H9 (cell line): ENCODE data around the gene TMEM59. TPM values are rescaled to one million over a fixed set of nuclear protein-coding genes. Genes with fewer than 3 reads are reported as not detected.

Experiments
- DNase-seq: peaks from one replicate; pipeline ENCODE4 v3.0.0-alpha.2; 2017
- H2AFZ ChIP-seq: one replicate; pipeline ENCODE4 v1.6.1; 2013; ENCODE audit warnings: mild to moderate bottlenecking, low read length, control low read depth, moderate library complexity
- H2AK5ac ChIP-seq: 2 replicates; pipeline ENCODE4 v1.6.1; 2013; ENCODE audit warnings: low read length, control low read depth, mixed read lengths; ENCODE audit not compliant: insufficient read length
- H2BK120ac ChIP-seq: one replicate; pipeline ENCODE4 v1.6.1; 2013; ENCODE audit warnings: low read depth, mild to moderate bottlenecking, low read length, control low read depth, inconsistent platforms; ENCODE audit not compliant: poor library complexity, severe bottlenecking
- H2BK12ac ChIP-seq: 2 replicates; pipeline ENCODE4 v1.6.1; 2013; ENCODE audit warnings: low read length, control low read depth, mixed read lengths, low read depth; ENCODE audit not compliant: insufficient read length
- H2BK15ac ChIP-seq: 2 replicates; pipeline ENCODE4 v1.6.1; 2013; ENCODE audit warnings: low read depth, low read length, control low read depth
- H2BK20ac ChIP-seq: one replicate; pipeline ENCODE4 v1.6.1; 2013; ENCODE audit warnings: low read depth, mild to moderate bottlenecking, low read length, control low read depth, inconsistent platforms; ENCODE audit not compliant: poor library complexity, severe bottlenecking
- H2BK5ac ChIP-seq: 2 replicates; pipeline ENCODE4 v1.6.1; 2013; ENCODE audit warnings: low read length, control low read depth, mixed read lengths; ENCODE audit not compliant: insufficient read length
- H3K14ac ChIP-seq: 2 replicates; pipeline ENCODE4 v1.6.1; 2013; ENCODE audit warnings: low read length, control low read depth; ENCODE audit not compliant: insufficient read depth
- H3K18ac ChIP-seq: 2 replicates; pipeline ENCODE4 v1.6.1; 2013; ENCODE audit warnings: low read depth, mild to moderate bottlenecking, mixed read lengths, low read length, control low read depth; ENCODE audit not compliant: insufficient read length
- H3K23ac ChIP-seq: 2 replicates; pipeline ENCODE4 v1.6.1; 2013; ENCODE audit warnings: low read length, control low read depth, mixed read lengths, low read depth; ENCODE audit not compliant: insufficient read length
- H3K23me2 ChIP-seq: 2 replicates; pipeline ENCODE4 v1.6.1; 2013; ENCODE audit warnings: low read depth, mild to moderate bottlenecking, mixed read lengths, low read length, control low read depth; ENCODE audit not compliant: insufficient read length, poor library complexity, severe bottlenecking
- H3K27ac ChIP-seq: 2 replicates; pipeline ENCODE4 v1.5.1; 2013; ENCODE audit warnings: low read length, control low read depth, mixed read lengths, low read depth; ENCODE audit not compliant: insufficient read length
- H3K27me3 ChIP-seq: 2 replicates; pipeline ENCODE4 v1.6.1; 2013; ENCODE audit warnings: low read length, control low read depth, inconsistent platforms; ENCODE audit not compliant: insufficient read depth
- H3K4ac ChIP-seq: 2 replicates; pipeline ENCODE4 v1.6.1; 2013; ENCODE audit warnings: low read depth, mild to moderate bottlenecking, control low read depth, inconsistent platforms, low read length, moderate library complexity
- H3K4me1 ChIP-seq: 2 replicates; pipeline ENCODE4 v1.6.1; 2013; ENCODE audit warnings: low read length, control low read depth, inconsistent platforms; ENCODE audit not compliant: insufficient read depth
- H3K4me2 ChIP-seq: 2 replicates; pipeline ENCODE4 v1.6.1; 2013; ENCODE audit warnings: low read length, control low read depth, mixed read lengths; ENCODE audit not compliant: insufficient read length, insufficient read depth
- H3K56ac ChIP-seq: 2 replicates; pipeline ENCODE4 v1.6.1; 2013; ENCODE audit warnings: low read depth, mild to moderate bottlenecking, mixed read lengths, low read length, control low read depth; ENCODE audit not compliant: insufficient read length
- H3K79me1 ChIP-seq: 2 replicates; pipeline ENCODE4 v1.6.1; 2013; ENCODE audit warnings: low read depth, mild to moderate bottlenecking, moderate library complexity, low read length, control low read depth, inconsistent platforms; ENCODE audit not compliant: insufficient read depth, poor library complexity, severe bottlenecking
- H3K79me2 ChIP-seq: 2 replicates; pipeline ENCODE4 v1.6.1; 2013; ENCODE audit warnings: low read length, control low read depth, inconsistent platforms; ENCODE audit not compliant: insufficient read depth
- H3K9ac ChIP-seq: 2 replicates; pipeline ENCODE4 v1.6.1; 2013; ENCODE audit warnings: low read length, control low read depth, mixed read lengths; ENCODE audit not compliant: insufficient read length; ENCODE audit errors: extremely low read depth
- H3K9me3 ChIP-seq: one replicate; pipeline ENCODE4 v1.6.1; 2013; ENCODE audit warnings: low read depth, low read length, inconsistent platforms; ENCODE audit not compliant: control insufficient read depth
- H3T11ph ChIP-seq: one replicate; pipeline ENCODE4 v1.6.1; 2013; ENCODE audit warnings: mild to moderate bottlenecking, low read length, control low read depth, inconsistent platforms
- H4K20me1 ChIP-seq: one replicate; pipeline ENCODE4 v1.6.1; 2013; ENCODE audit not compliant: control insufficient read depth, insufficient read length, insufficient read depth
- H4K5ac ChIP-seq: 2 replicates; pipeline ENCODE4 v1.6.1; 2013; ENCODE audit warnings: low read depth, mild to moderate bottlenecking, mixed read lengths, low read length, control low read depth; ENCODE audit not compliant: insufficient read length
- H4K8ac ChIP-seq: replicated peaks from 2 replicates; pipeline ENCODE4 v1.6.1; 2013; ENCODE audit warnings: low read length, control low read depth, mixed read lengths, low read depth; ENCODE audit not compliant: insufficient read length
- H4K91ac ChIP-seq: 2 replicates; pipeline ENCODE4 v1.6.1; 2013; ENCODE audit warnings: low read depth, mild to moderate bottlenecking, moderate library complexity, mixed read lengths, low read length, control low read depth; ENCODE audit not compliant: insufficient read length
- H3K27ac Mint-ChIP-seq, 3 experiments: 2 replicates in 2 of 3; 3 replicates in 1 of 3; pipeline ENCODE4 v1.8.0; 2020 to 2021; ENCODE audit warnings: mixed read lengths in 3 of 3, mild to moderate bottlenecking in 1 of 3, moderate library complexity in 1 of 3
- H3K27me3 Mint-ChIP-seq: 2 replicates; pipeline ENCODE4 v1.8.0; 2021; ENCODE audit warnings: low read depth, mild to moderate bottlenecking, moderate library complexity, mixed read lengths
- H3K36me3 Mint-ChIP-seq, 3 experiments: 2 replicates in 2 of 3; 3 replicates in 1 of 3; pipeline ENCODE4 v1.8.0; 2020 to 2021; ENCODE audit warnings: low read depth in 3 of 3, mixed read lengths in 3 of 3; ENCODE audit not compliant: insufficient read depth in 1 of 3
- H3K4me1 Mint-ChIP-seq, 2 experiments: 2 replicates each; pipeline ENCODE4 v1.8.0; 2020; ENCODE audit warnings: mixed read lengths in 2 of 2
- H3K4me3 Mint-ChIP-seq, 2 experiments: 2 replicates in 1 of 2; 3 replicates in 1 of 2; pipeline ENCODE4 v1.8.0; 2020 to 2021; ENCODE audit warnings: mild to moderate bottlenecking in 2 of 2, mixed read lengths in 2 of 2, moderate library complexity in 1 of 2
- H3K9me3 Mint-ChIP-seq, 2 experiments: 2 replicates in 1 of 2; 3 replicates in 1 of 2; pipeline ENCODE4 v1.8.0; 2020; ENCODE audit warnings: mild to moderate bottlenecking in 2 of 2, mixed read lengths in 2 of 2, moderate library complexity in 1 of 2
- WGBS: extraction: QIAGEN DNeasy Blood & Tissue Kit; methylation state at CpG from one replicate; pipeline ENCODE4 v1.1.7; 2013; ENCODE audit warnings: missing lambda C conversion rate, low lambda C conversion rate, mixed read lengths; ENCODE audit not compliant: insufficient read length; ENCODE audit errors: extremely low coverage; 5-methylcytosine and 5-hydroxymethylcytosine counted together
- total RNA-seq: library from RNA; stranded (reverse); gene quantifications from 2 replicates; pipeline ENCODE4 v1.2.1, GENCODE V29; 2021
- TF ChIP-seq, protein P1 (sequence below): fragments of 200-600 bp; sonication (generic); conservative IDR thresholded peaks from 3 replicates; pipeline ENCODE4 v1.8.0; 2021; ENCODE audit warnings: antibody characterized with exemption, mild to moderate bottlenecking

Gene TMEM59
- total RNA-seq, 1 experiment from 2014 or later, result 111 TPM

DNA sequence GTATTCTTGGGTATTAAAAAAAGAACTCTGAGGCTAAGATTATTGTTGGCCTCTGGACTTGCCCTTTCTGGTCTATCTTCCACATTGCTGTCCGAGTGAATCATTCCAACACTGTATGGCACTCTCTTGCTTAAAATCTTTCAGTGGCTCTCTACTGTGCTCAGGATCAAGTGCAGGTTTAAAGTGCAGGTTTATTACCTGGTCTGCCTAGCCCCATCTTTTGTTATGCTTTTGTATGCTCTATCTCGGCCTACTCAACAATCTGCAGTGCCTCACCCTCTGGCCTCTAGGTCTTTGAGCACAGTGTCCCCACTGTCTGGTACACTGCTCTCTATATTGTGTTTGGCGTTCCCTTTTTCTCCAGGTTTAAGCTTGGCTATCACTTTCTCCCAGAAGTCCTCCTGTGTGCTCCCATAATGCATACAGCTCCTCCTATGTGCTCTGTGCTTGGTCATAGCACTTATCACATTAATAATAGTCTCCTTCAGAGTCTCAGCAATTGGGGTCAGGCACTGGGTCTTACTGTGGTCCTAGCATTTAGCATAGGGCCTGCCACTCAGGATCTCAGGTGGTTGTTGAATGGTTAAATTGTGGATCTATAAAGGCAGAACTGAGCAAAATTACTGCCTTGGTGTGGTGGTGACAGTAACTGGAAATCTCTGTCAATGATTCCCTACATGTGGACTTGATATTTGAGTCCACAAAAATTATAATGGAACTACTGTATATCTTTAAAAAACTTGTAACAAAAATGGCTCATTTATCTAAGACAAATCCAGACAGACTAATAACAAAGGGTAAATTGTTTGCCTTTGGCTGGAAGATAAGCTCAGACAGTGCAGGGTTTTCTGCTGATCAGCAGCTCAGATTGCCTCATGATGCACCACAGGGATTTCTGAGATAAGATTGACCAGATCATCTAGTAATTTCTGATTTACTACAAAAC is 24.4 kb downstream of the TMEM59 start:
- H3K4ac ChIP-seq, result no peak overlapping the region
- no peaks in the 10 kb centered on the region for H3K4me1 ChIP-seq
- no peak overlapping the region for H3T11ph ChIP-seq
- H2BK5ac ChIP-seq, result no peak overlapping the region
- no peak overlapping the region for H2BK12ac ChIP-seq
- no peaks in the 10 kb centered on the region for H3K27me3 ChIP-seq
- H3K18ac ChIP-seq, result no peak overlapping the region
- WGBS, result no CpG with 5 or more reads among the region's 3 CpGs
- H3K23me2 ChIP-seq, result no peaks in the 10 kb centered on the region
- H4K8ac ChIP-seq, result no peak overlapping the region
- H3K23ac ChIP-seq, result no peak overlapping the region
- H3K27ac ChIP-seq, result no peak overlapping the region
- H4K5ac ChIP-seq, result no peak overlapping the region
- H4K20me1 ChIP-seq, result no peaks in the 10 kb centered on the region
- H2BK15ac ChIP-seq, result no peak overlapping the region
- no peak overlapping the region for H4K91ac ChIP-seq
- H3K79me1 ChIP-seq, result no peaks in the 10 kb centered on the region
- H3K4me2 ChIP-seq, result no peak overlapping the region
- Mint-ChIP-seq H3K4me1 (no peaks in the 10 kb centered on the region), H3K36me3 (peaks cover 2 to 27% (median 15%) of the 10 kb centered on the region in 3 experiments; a peak in 6 of 7 replicates), H3K9me3 (no peaks in the 10 kb centered on the region), H3K4me3 (no peak overlapping the region), H3K27me3 (no peaks in the 10 kb centered on the region), H3K27ac (0 out of 7 replicates have a peak overlapping the region, but pooled peaks of 1 of the 3 experiments have one; percentile 6)
- H2AFZ ChIP-seq, result no peak overlapping the region
- H3K56ac ChIP-seq, result no peak overlapping the region
- H2AK5ac ChIP-seq, result no peak overlapping the region
- TF ChIP-seq, protein P1, sequence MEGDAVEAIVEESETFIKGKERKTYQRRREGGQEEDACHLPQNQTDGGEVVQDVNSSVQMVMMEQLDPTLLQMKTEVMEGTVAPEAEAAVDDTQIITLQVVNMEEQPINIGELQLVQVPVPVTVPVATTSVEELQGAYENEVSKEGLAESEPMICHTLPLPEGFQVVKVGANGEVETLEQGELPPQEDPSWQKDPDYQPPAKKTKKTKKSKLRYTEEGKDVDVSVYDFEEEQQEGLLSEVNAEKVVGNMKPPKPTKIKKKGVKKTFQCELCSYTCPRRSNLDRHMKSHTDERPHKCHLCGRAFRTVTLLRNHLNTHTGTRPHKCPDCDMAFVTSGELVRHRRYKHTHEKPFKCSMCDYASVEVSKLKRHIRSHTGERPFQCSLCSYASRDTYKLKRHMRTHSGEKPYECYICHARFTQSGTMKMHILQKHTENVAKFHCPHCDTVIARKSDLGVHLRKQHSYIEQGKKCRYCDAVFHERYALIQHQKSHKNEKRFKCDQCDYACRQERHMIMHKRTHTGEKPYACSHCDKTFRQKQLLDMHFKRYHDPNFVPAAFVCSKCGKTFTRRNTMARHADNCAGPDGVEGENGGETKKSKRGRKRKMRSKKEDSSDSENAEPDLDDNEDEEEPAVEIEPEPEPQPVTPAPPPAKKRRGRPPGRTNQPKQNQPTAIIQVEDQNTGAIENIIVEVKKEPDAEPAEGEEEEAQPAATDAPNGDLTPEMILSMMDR, result no peak
- H2BK20ac ChIP-seq, result no peak overlapping the region
- no peak overlapping the region for H3K9ac ChIP-seq
- H2BK120ac ChIP-seq, result no peak overlapping the region
- no peaks in the 10 kb centered on the region for H3K79me2 ChIP-seq
- H3K14ac ChIP-seq, result no peak overlapping the region
- no peaks in the 10 kb centered on the region for H3K9me3 ChIP-seq
- DNase-seq, result no peak
